K562 (cell line): ENCODE data around the gene LRFN2. TPM values are rescaled to one million over a fixed set of nuclear protein-coding genes. Genes with fewer than 3 reads are reported as not detected.

Experiments
- ATAC-seq: fragments of 200-7000 bp; cut with Tn5 transposase; 3 replicates; pipeline ENCODE4 v1.9.1; 2020; ENCODE audit warnings: moderate library complexity
- BruUV-seq: library from RNA; stranded (reverse); fragments of 400-500 nt; replicated peaks from 2 replicates; lab custom pipeline; 2021; lab: Mats Ljungman, UMichigan
- CTCF ChIA-PET: fragments of 300-600 bp; formaldehyde crosslinking; extraction: SDS; loops from one replicate; lab custom pipeline; 2021; ENCODE audit warnings: low intra/inter-chr PET ratio; lab: Yijun Ruan, JAX
- POLR2A ChIA-PET: fragments of 300-600, 350-650 bp; sonication (Branson Sonifier 250); formaldehyde crosslinking; extraction: SDS; loops from one replicate; lab custom pipeline; 2021; ENCODE audit warnings: antibody characterized with exemption, inconsistent platforms; lab: Yijun Ruan, JAX
- DNase-seq, 4 experiments: peaks; one replicate each; pipeline versions ENCODE4 v3.0.0 to v3.0.0-alpha.2; 2011 to 2018; ENCODE audit warnings: low spot score in 3 of 4, mixed read lengths in 3 of 4; ENCODE audit errors: extremely low read depth in 1 of 4
- FAIRE-seq: peaks from 2 replicates; lab custom pipeline; 2011; peaks lifted over from hg19 to GRCh38; lab: Jason Lieb, UNC
- H2AFZ ChIP-seq: 2 replicates; pipeline ENCODE4 v1.6.0; 2011; ENCODE audit warnings: low read depth, low read length, control low read depth, inconsistent platforms
- H3K27ac ChIP-seq: fragments of 200-600 bp; 3 replicates; pipeline ENCODE4 v1.8.0; 2011; ENCODE audit warnings: low read depth, mild to moderate bottlenecking, control low read depth, inconsistent platforms, low read length, moderate library complexity, mixed read lengths; ENCODE audit errors: extremely low read depth
- H3K27me3 ChIP-seq, 2 experiments: fragments of 300-600 bp in 1 of 2; 2 replicates in 1 of 2; 3 replicates in 1 of 2; pipeline versions ENCODE4 v1.6.0 to v1.8.0; 2011; ENCODE audit warnings: inconsistent platforms in 2 of 2, low read length in 2 of 2, mild to moderate bottlenecking in 1 of 2, mixed read lengths in 1 of 2, moderate library complexity in 1 of 2; ENCODE audit not compliant: control insufficient read depth in 2 of 2, insufficient read depth in 2 of 2
- H3K36me3 ChIP-seq: fragments of 300-600 bp; 3 replicates; pipeline ENCODE4 v1.8.0; 2011; ENCODE audit warnings: mild to moderate bottlenecking, low read length, inconsistent platforms; ENCODE audit not compliant: control insufficient read depth, insufficient read depth
- H3K4me1 ChIP-seq, 2 experiments: fragments of 200-600 bp in 1 of 2; replicated peaks in 1 of 2; 2 replicates in 1 of 2; 3 replicates in 1 of 2; pipeline versions ENCODE4 v1.5.1 to v1.8.0; 2011; ENCODE audit warnings: inconsistent platforms in 2 of 2, low read length in 2 of 2, mild to moderate bottlenecking in 1 of 2, mixed read lengths in 1 of 2, moderate library complexity in 1 of 2; ENCODE audit not compliant: control insufficient read depth in 2 of 2, insufficient read depth in 2 of 2
- H3K4me2 ChIP-seq: 2 replicates; pipeline ENCODE4 v1.6.1; 2011; ENCODE audit warnings: low read length, control low read depth, inconsistent platforms, mixed read lengths; ENCODE audit not compliant: insufficient read depth
- H3K4me3 ChIP-seq: fragments of 200-600 bp; sonication (generic), shearing (Covaris generic); 2 replicates; pipeline ENCODE4 v1.5.1; 2016; ENCODE audit warnings: control low read depth, inconsistent platforms
- H3K79me2 ChIP-seq: fragments of 200-600 bp; 3 replicates; pipeline ENCODE4 v1.8.0; 2011; ENCODE audit warnings: low read length, inconsistent platforms; ENCODE audit not compliant: control insufficient read depth, insufficient read depth
- H3K9ac ChIP-seq, 2 experiments: 2 replicates each; pipeline versions ENCODE4 v1.6.0 to v1.6.1; 2011; ENCODE audit warnings: low read depth in 2 of 2, low read length in 2 of 2, control low read depth in 1 of 2, inconsistent platforms in 1 of 2, mild to moderate bottlenecking in 1 of 2, mixed read lengths in 1 of 2; ENCODE audit not compliant: insufficient read depth in 1 of 2
- H3K9me1 ChIP-seq: one replicate; pipeline ENCODE4 v1.6.0; 2011; ENCODE audit warnings: inconsistent platforms, mild to moderate bottlenecking, low read length, moderate library complexity; ENCODE audit not compliant: control insufficient read depth, insufficient read depth
- H3K9me3 ChIP-seq: replicated peaks from 2 replicates; pipeline ENCODE4 v1.5.1; 2011; ENCODE audit warnings: low read depth, low read length, inconsistent platforms; ENCODE audit not compliant: control insufficient read depth, insufficient read depth
- H4K20me1 ChIP-seq: replicated peaks from 2 replicates; pipeline ENCODE4 v1.6.1; 2011; ENCODE audit warnings: low read length, inconsistent platforms, mixed read lengths; ENCODE audit not compliant: control insufficient read depth, insufficient read depth
- CTCF ChIP-seq, 3 experiments: IDR thresholded peaks in 2 of 3; conservative IDR thresholded peaks in 1 of 3; 2 replicates each; pipeline ENCODE4 v1.5.1; 2011 to 2012; ENCODE audit warnings: low read length in 3 of 3, mild to moderate bottlenecking in 3 of 3, control low read depth in 2 of 3, improper control_type of control experiment in 1 of 3, inconsistent platforms in 1 of 3, low read depth in 1 of 3, mixed read lengths in 1 of 3, moderate library complexity in 1 of 3; ENCODE audit not compliant: insufficient read depth in 2 of 3
- E2F6 ChIP-seq, 2 experiments: IDR thresholded peaks; 2 replicates each; pipeline ENCODE4 v1.6.1; 2011; ENCODE audit warnings: borderline replicate concordance in 1 of 2, control low read depth in 1 of 2, low read depth in 1 of 2, low read length in 1 of 2, mild to moderate bottlenecking in 1 of 2, mixed read lengths in 1 of 2, moderate library complexity in 1 of 2; ENCODE audit not compliant: insufficient read depth in 1 of 2, insufficient read length in 1 of 2, poor library complexity in 1 of 2, severe bottlenecking in 1 of 2; ENCODE audit errors: extremely low read depth in 1 of 2
- KHSRP ChIP-seq: fragments of 450-650 bp; IDR thresholded peaks from 2 replicates; pipeline ENCODE4 v1.6.1; 2017
- NELFE ChIP-seq: IDR thresholded peaks from 2 replicates; pipeline ENCODE4 v1.6.1; 2011; ENCODE audit warnings: mild to moderate bottlenecking; ENCODE audit not compliant: insufficient read depth, insufficient read length
- POU5F1 ChIP-seq: fragments of 150-350 bp; IDR thresholded peaks from 2 replicates; pipeline ENCODE4 v1.6.1; 2014; ENCODE audit warnings: borderline replicate concordance, low read length, low read depth, mild to moderate bottlenecking; ENCODE audit not compliant: partially characterized antibody
- PTTG1 ChIP-seq: fragments of 450-650 bp; IDR thresholded peaks from 2 replicates; pipeline ENCODE4 v1.6.1; 2016; ENCODE audit warnings: low read depth, mild to moderate bottlenecking, missing genetic modification characterization, missing compliant biosample characterization
- SMAD3 ChIP-seq: fragments of 450-650 bp; formaldehyde crosslinking; conservative IDR thresholded peaks from 2 replicates; pipeline ENCODE4 v1.4.0; 2020; ENCODE audit warnings: mild to moderate bottlenecking
- SRSF3 ChIP-seq: fragments of 200-400 bp; formaldehyde crosslinking; IDR thresholded peaks from 2 replicates; pipeline ENCODE4 v1.6.1; 2016; ENCODE audit warnings: mild to moderate bottlenecking, low read length, moderate library complexity; ENCODE audit not compliant: insufficient read depth
- TEAD1 ChIP-seq, 2 experiments: fragments of 450-650 bp in 1 of 2; sonication (generic) in 1 of 2; formaldehyde crosslinking; IDR thresholded peaks; 2 replicates each; pipeline versions ENCODE4 v1.4.0 to v1.8.0; 2020 to 2022; ENCODE audit warnings: mild to moderate bottlenecking in 2 of 2, missing genetic modification reagents in 1 of 2
- ZBTB5 ChIP-seq: fragments of 450-650 bp; IDR thresholded peaks from 2 replicates; pipeline ENCODE4 v1.6.1; 2017; ENCODE audit warnings: antibody characterized with exemption
- ZNF121 ChIP-seq: sonication (generic); formaldehyde crosslinking; conservative IDR thresholded peaks from 2 replicates; pipeline ENCODE4 v1.8.0; 2022; ENCODE audit warnings: missing genetic modification reagents
- WGBS: fragments of 100-300 bp; shearing (Covaris generic); methylation state at CpG from one replicate; pipeline ENCODE4 v1.1.6; 2016; ENCODE audit warnings: low coverage, mixed read lengths; ENCODE audit not compliant: insufficient coverage; ENCODE audit errors: missing lambda C conversion rate; 5-methylcytosine and 5-hydroxymethylcytosine counted together
- in situ Hi-C: fragments of 300-500 bp; cut with MboI; formaldehyde crosslinking; loops from 4 replicates; pipeline ENCODE4 v1.15.0; 2018; ENCODE audit warnings: inconsistent platforms, mixed read lengths
- intact Hi-C: fragments of 100-400 bp; cut with micrococcal nuclease; formaldehyde crosslinking; loops from 2 replicates; pipeline ENCODE4 v1.14.2; 2022
- polyA plus RNA-seq, 8 experiments: library from polyadenylated mRNA; depleted of rRNA in 4 of 8; stranded (reverse) in 5 of 8; unstranded in 3 of 8; fragments of >200 nt; fragmentation: Nextera tagmentation in 2 of 8; fragmentation: Illumina TruSeq in 1 of 8; extraction: Ambion mirVana in 2 of 8; extraction: Trizol in 1 of 8; gene quantifications; 2 replicates each; pipeline versions ENCODE4 v1.2.1 to v1.2.3, GENCODE V29; 2011 to 2014; ENCODE audit warnings: inconsistent platforms in 1 of 8, missing spikeins in 1 of 8
- total RNA-seq, 7 experiments: library from RNA; depleted of rRNA in 6 of 7; stranded (reverse); fragments of >200 nt in 6 of 7; fragmentation: Illumina TruSeq in 2 of 7; extraction: Trizol in 2 of 7; gene quantifications; 2 replicates each; pipeline versions ENCODE4 v1.2.1 to v1.2.3, GENCODE V29; 2011 to 2021; ENCODE audit warnings: low replicate concordance in 1 of 7

The LRFN2 gene
- total and polyA plus RNA-seq, 9 of the 15 experiments (the other 6 are each of a cell fraction or from before 2014, with no cell fraction given), result not detected

GRCh38 chr6:40577672-40578071, 9.5 kb downstream of the LRFN2 start:
- Histone ChIP-seq H2AFZ (no peak overlapping the region), H3K27ac (no peak overlapping the region), H3K4me1 (no peaks in the 10 kb centered on the region), H3K9ac (no peak overlapping the region), H3K36me3 (no peaks in the 10 kb centered on the region), H3K4me3 (no peak overlapping the region), H4K20me1 (no peaks in the 10 kb centered on the region), H3K9me1 (no peaks in the 10 kb centered on the region), H3K27me3 (peaks cover 0 to 11% of the 10 kb centered on the region in 2 experiments; a peak in 2 of 5 replicates), H3K9me3 (no peaks in the 10 kb centered on the region), H3K4me2 (no peak overlapping the region), H3K79me2 (no peaks in the 10 kb centered on the region)
- WGBS, result 6% methylated on average over 3 of the region's 4 CpGs
- ATAC-seq (no peak), FAIRE-seq (no peak), DNase-seq (no peak)
- TF ChIP-seq E2F6 (IDR thresholded peaks at IDR 0.05; ENCODE audit: borderline replicate concordance in 1 of 2, extremely low read depth in 1 of 2, insufficient read depth in 1 of 2, insufficient read length in 1 of 2, low read depth in 1 of 2, low read length in 1 of 2, poor library complexity in 1 of 2, severe bottlenecking in 1 of 2) (no peak), SMAD3 (no peak), KHSRP (no peak), SRSF3 (no peak), ZBTB5 (no peak), NELFE (no peak), CTCF (IDR thresholded peaks at IDR 0.05 in 2 of 3, conservative IDR thresholded peaks at IDR 0.05 in 1 of 3; ENCODE audit: insufficient read depth in 2 of 3, low read depth in 1 of 3, low read length in 3 of 3) (no peak), TEAD1 (CRISPR knock-in tag; IDR thresholded peaks at IDR 0.05) (no peak), PTTG1 (tag) (no peak), ZNF121 (CRISPR knock-in tag) (no peak), POU5F1 (no peak)
- POLR2A ChIA-PET, result interaction anchor here (0.8 kb wide), 1 partner anchor 823 kb away, joined by 4 read pairs; no protein-coding TSS in a partner anchor
- intact Hi-C loops, result no loop called here
- CTCF ChIA-PET, result no interaction called here
- in situ Hi-C loops, result no loop called here
- BruUV-seq, result no TSS peak
